GM12878 (cell line): Measurements from ENCODE around the gene MORN4. TPM values are rescaled to one million over a fixed set of nuclear protein-coding genes. Genes with fewer than 3 reads are reported as not detected.

Source experiments
- ATAC-seq: fragments of 200-7000 bp; cut with Tn5 transposase; 3 replicates; pipeline ENCODE4 v1.9.1; 2020; ENCODE audit warnings: mild to moderate bottlenecking, moderate library complexity
- BruUV-seq: library from RNA; stranded (reverse); fragments of 400-500 nt; replicated peaks from 2 replicates; lab custom pipeline; 2021; lab: Mats Ljungman, UMichigan
- CTCF ChIA-PET: fragments of 300-600 bp; sonication (Branson Sonifier 250); formaldehyde crosslinking; extraction: SDS; loops from one replicate; lab custom pipeline; 2021; ENCODE audit warnings: inconsistent platforms; lab: Yijun Ruan, JAX
- POLR2A ChIA-PET: fragments of 350-600 bp; formaldehyde crosslinking; extraction: SDS; loops from one replicate; lab custom pipeline; 2021; ENCODE audit warnings: inconsistent platforms; lab: Charles Lee
- RAD21 ChIA-PET: fragments of 300-600 bp; sonication (Branson Sonifier 250); formaldehyde crosslinking; loops from one replicate; lab custom pipeline; 2023; ENCODE audit warnings: antibody characterized with exemption; ENCODE audit not compliant: unreplicated experiment; lab: Charles Lee
- SMC1A ChIA-PET: fragments of 300-600 bp; sonication (Branson Sonifier 250); formaldehyde crosslinking; loops from one replicate; lab custom pipeline; 2023; ENCODE audit not compliant: unreplicated experiment, uncharacterized antibody; lab: Charles Lee
- DNase-seq: peaks from one replicate; pipeline ENCODE4 v3.0.0-alpha.2; 2011; ENCODE audit warnings: low read depth, low spot score
- FAIRE-seq: peaks from 3 replicates; lab custom pipeline; 2011; peaks lifted over from hg19 to GRCh38; lab: Jason Lieb, UNC
- H2AFZ ChIP-seq: 2 replicates; pipeline ENCODE4 v1.6.0; 2011; ENCODE audit warnings: low read depth, low read length, control low read depth; ENCODE audit not compliant: control insufficient read depth
- H3K27ac ChIP-seq: 2 replicates; pipeline ENCODE4 v1.5.1; 2011; ENCODE audit warnings: control low read depth; ENCODE audit not compliant: control insufficient read depth, insufficient read depth
- H3K27me3 ChIP-seq, 2 experiments: replicated peaks in 1 of 2; 2 replicates each; pipeline versions ENCODE4 v1.6.0 to v1.6.1; 2011; ENCODE audit warnings: low read length in 1 of 2; ENCODE audit not compliant: control insufficient read depth in 2 of 2, insufficient read depth in 2 of 2
- H3K36me3 ChIP-seq, 2 experiments: 2 replicates each; pipeline ENCODE4 v1.5.1; 2011; ENCODE audit warnings: low read length in 1 of 2; ENCODE audit not compliant: control insufficient read depth in 2 of 2, insufficient read depth in 2 of 2
- H3K4me1 ChIP-seq: 2 replicates; pipeline ENCODE4 v1.6.1; 2011; ENCODE audit warnings: mild to moderate bottlenecking, low read length, moderate library complexity, mixed read lengths; ENCODE audit not compliant: control insufficient read depth, insufficient read depth
- H3K4me2 ChIP-seq: 2 replicates; pipeline ENCODE4 v1.6.0; 2011; ENCODE audit warnings: control low read depth; ENCODE audit not compliant: control insufficient read depth, insufficient read depth
- H3K4me3 ChIP-seq: fragments of 200-600 bp; sonication (generic); 2 replicates; pipeline ENCODE4 v1.5.1; 2016
- H3K79me2 ChIP-seq: 2 replicates; pipeline ENCODE4 v1.6.0; 2011; ENCODE audit warnings: low read length; ENCODE audit not compliant: control insufficient read depth, insufficient read depth
- H3K9ac ChIP-seq: 2 replicates; pipeline ENCODE4 v1.8.0; 2011; ENCODE audit warnings: low read length, control low read depth, mixed read lengths; ENCODE audit not compliant: control insufficient read depth, insufficient read depth
- H3K9me3 ChIP-seq: replicated peaks from 3 replicates; pipeline ENCODE4 v1.5.1; 2011; ENCODE audit warnings: mild to moderate bottlenecking, low read length; ENCODE audit not compliant: control insufficient read depth, insufficient read depth
- H4K20me1 ChIP-seq: 2 replicates; pipeline ENCODE4 v1.6.0; 2011; ENCODE audit not compliant: control insufficient read depth, insufficient read depth
- BCL3 ChIP-seq: IDR thresholded peaks from 2 replicates; pipeline ENCODE4 v1.6.1; 2011; ENCODE audit warnings: borderline replicate concordance, low read depth, mild to moderate bottlenecking, moderate library complexity, low read length; ENCODE audit not compliant: insufficient read depth, poor library complexity, severe bottlenecking
- CHD4 ChIP-seq: fragments of 200-600 bp; sonication (generic); IDR thresholded peaks from 2 replicates; pipeline ENCODE4 v1.6.1; 2016; ENCODE audit warnings: mild to moderate bottlenecking
- CREM ChIP-seq: IDR thresholded peaks from 2 replicates; pipeline ENCODE4 v1.6.1; 2014; ENCODE audit warnings: antibody characterized with exemption, low read depth
- EED ChIP-seq: sonication (generic); IDR thresholded peaks from 2 replicates; pipeline ENCODE4 v1.6.1; 2016; ENCODE audit warnings: antibody characterized with exemption, low read depth
- HSF1 ChIP-seq: fragments of 150-350 bp; IDR thresholded peaks from 2 replicates; pipeline ENCODE4 v1.6.1; 2014; ENCODE audit warnings: mild to moderate bottlenecking, low read depth, low read length
- IKZF2 ChIP-seq, 2 experiments: fragments of 450-650 bp; IDR thresholded peaks; 2 replicates each; pipeline ENCODE4 v1.6.1; 2017; ENCODE audit warnings: mild to moderate bottlenecking in 2 of 2, moderate library complexity in 2 of 2
- IRF4 ChIP-seq: IDR thresholded peaks from 2 replicates; pipeline ENCODE4 v1.6.1; 2011; ENCODE audit warnings: low read depth, low read length
- MEF2A ChIP-seq: IDR thresholded peaks from 2 replicates; pipeline ENCODE4 v1.6.1; 2011; ENCODE audit warnings: low read depth, mild to moderate bottlenecking, low read length, moderate library complexity; ENCODE audit not compliant: insufficient read depth
- MTA3 ChIP-seq: IDR thresholded peaks from 2 replicates; pipeline ENCODE4 v1.6.1; 2012; ENCODE audit warnings: low read length, inconsistent platforms, borderline replicate concordance
- NBN ChIP-seq: fragments of 450-650 bp; IDR thresholded peaks from 2 replicates; pipeline ENCODE4 v1.6.1; 2016
- NR2F1 ChIP-seq: fragments of 450-650 bp; conservative IDR thresholded peaks from 2 replicates; pipeline ENCODE4 v1.6.1; 2017; ENCODE audit warnings: mild to moderate bottlenecking
- NRF1 ChIP-seq: conservative IDR thresholded peaks from 2 replicates; pipeline ENCODE4 v1.6.1; 2011; ENCODE audit warnings: mild to moderate bottlenecking, low read depth, low read length, improper control_type of control experiment
- PAX8 ChIP-seq: fragments of 450-650 bp; IDR thresholded peaks from 2 replicates; pipeline ENCODE4 v1.6.1; 2017; ENCODE audit warnings: mild to moderate bottlenecking, moderate library complexity
- RAD21 ChIP-seq: IDR thresholded peaks from 2 replicates; pipeline ENCODE4 v1.6.1; 2011; ENCODE audit warnings: mild to moderate bottlenecking, low read depth, low read length, moderate library complexity; ENCODE audit not compliant: insufficient read depth
- REST ChIP-seq: IDR thresholded peaks from 2 replicates; pipeline ENCODE4 v1.6.1; 2012; ENCODE audit warnings: mild to moderate bottlenecking, low read depth, low read length
- SMAD5 ChIP-seq: IDR thresholded peaks from 2 replicates; pipeline ENCODE4 v1.6.1; 2016; ENCODE audit warnings: antibody characterized with exemption, low read depth
- SRF ChIP-seq, 2 experiments: IDR thresholded peaks; 2 replicates each; pipeline ENCODE4 v1.6.1; 2011; ENCODE audit warnings: low read depth in 2 of 2, low read length in 2 of 2, mild to moderate bottlenecking in 1 of 2, moderate library complexity in 1 of 2
- SUZ12 ChIP-seq: fragments of 200-600 bp; sonication (generic); IDR thresholded peaks from one replicate; pipeline ENCODE4 v1.6.1; 2018; ENCODE audit warnings: antibody characterized with exemption, mild to moderate bottlenecking; ENCODE audit not compliant: unreplicated experiment
- TCF12 ChIP-seq: IDR thresholded peaks from 2 replicates; pipeline ENCODE4 v1.6.1; 2011; ENCODE audit warnings: low read depth, mild to moderate bottlenecking, low read length
- ZNF384 ChIP-seq: IDR thresholded peaks from 2 replicates; pipeline ENCODE4 v1.6.1; 2012; ENCODE audit warnings: low read depth, mild to moderate bottlenecking, low read length, improper control_type of control experiment, borderline replicate concordance
- WGBS: methylation state at CpG from one replicate; pipeline ENCODE4 v1.1.6; 2016; ENCODE audit warnings: low lambda C conversion rate; ENCODE audit not compliant: insufficient replicate concordance, insufficient coverage; ENCODE audit errors: missing lambda C conversion rate; 5-methylcytosine and 5-hydroxymethylcytosine counted together
- in situ Hi-C: fragments of 300-500 bp; cut with MboI; formaldehyde crosslinking; loops from 9 replicates; pipeline ENCODE4 v1.14.3; 2018; ENCODE audit warnings: mixed read lengths
- intact Hi-C: fragments of 100-400 bp; cut with micrococcal nuclease; formaldehyde crosslinking; loops from one replicate; pipeline ENCODE4 v1.14.2; 2022; ENCODE audit not compliant: unreplicated experiment
- polyA plus RNA-seq, 11 experiments: library from polyadenylated mRNA; depleted of rRNA in 4 of 11; unstranded in 6 of 11; stranded (reverse) in 5 of 11; fragments of >200 nt; fragmentation: Nextera tagmentation in 4 of 11; fragmentation: Illumina TruSeq in 1 of 11; extraction: Ambion mirVana in 4 of 11; extraction: Trizol in 1 of 11; gene quantifications; 1 replicate in 1 of 11; 2 replicates in 10 of 11; pipeline versions ENCODE4 v1.2.1 to v1.2.3, GENCODE V29; 2011 to 2016; ENCODE audit warnings: inconsistent platforms in 2 of 11, missing spikeins in 2 of 11, low read depth in 1 of 11
- total RNA-seq, 4 experiments: library from RNA; depleted of rRNA in 3 of 4; stranded (reverse); fragments of >200 nt in 3 of 4; fragmentation: Illumina TruSeq in 1 of 4; extraction: Trizol in 1 of 4; gene quantifications; 2 replicates each; pipeline versions ENCODE4 v1.2.1 to v1.2.3, GENCODE V29; 2013 to 2021

MORN4 gene
- total and polyA plus RNA-seq, 10 of the 15 experiments (the other 5 are each of a cell fraction or from before 2014, with no cell fraction given), result 1.3 to 5.5 (median 2.6) TPM

GRCh38 chr10:97567891-97568290 lies 65.4 kb downstream of the MORN4 start:
- Histone ChIP-seq H3K36me3 (no peaks in the 10 kb centered on the region), H4K20me1 (no peaks in the 10 kb centered on the region), H3K4me1 (no peaks in the 10 kb centered on the region), H3K9ac (no peak overlapping the region), H2AFZ (no peak overlapping the region), H3K9me3 (no peaks in the 10 kb centered on the region), H3K79me2 (no peaks in the 10 kb centered on the region), H3K27ac (no peak overlapping the region), H3K4me2 (no peak overlapping the region), H3K27me3 (no peaks in the 10 kb centered on the region), H3K4me3 (no peak overlapping the region)
- DNase-seq, result no peak
- in situ Hi-C loops, result no loop called here
- intact Hi-C loops, result no loop called here
- BruUV-seq, result no TSS peak
- SMC1A ChIA-PET, result no interaction called here
- CTCF ChIA-PET, result interaction anchor here (1.2 to 2.0 kb wide), 2 partner anchors 15 to 48 kb away, joined by 3 to 10 read pairs; no protein-coding TSS in a partner anchor
- POLR2A ChIA-PET, result no interaction called here
- ATAC-seq, result no peak
- no peak for FAIRE-seq
- 76% methylated on average over 15 of the region's 15 CpGs for WGBS
- TF ChIP-seq TCF12 (no peak), EED (no peak), IKZF2 (IDR thresholded peaks at IDR 0.05) (no peak), CHD4 (no peak), CREM (no peak), SRF (IDR thresholded peaks at IDR 0.05; ENCODE audit: low read depth in 2 of 2, low read length in 2 of 2) (no peak), MTA3 (no peak), ZNF384 (no peak), REST (no peak), PAX8 (no peak), SMAD5 (no peak), NRF1 (no peak), RAD21 (no peak), NR2F1 (no peak), BCL3 (no peak), MEF2A (no peak), NBN (no peak), SUZ12 (no peak), IRF4 (no peak), HSF1 (no peak)
- TF ChIP-seq, all 136 proteins: peak for 0
- RAD21 ChIA-PET, result no interaction called here
